GM12878 (cell line): ENCODE data around the gene CDC6. TPM values are rescaled to one million over a fixed set of nuclear protein-coding genes. Genes with fewer than 3 reads are reported as not detected.

ENCODE experiments used
- ASH2L ChIP-seq: fragments of 300-600, 200-600 bp; sonication (generic); IDR thresholded peaks from 2 replicates; pipeline ENCODE4 v1.6.1; 2017; ENCODE audit warnings: low read depth, mild to moderate bottlenecking, borderline replicate concordance
- ATF7 ChIP-seq: fragments of 450-650 bp; IDR thresholded peaks from 2 replicates; pipeline ENCODE4 v1.6.1; 2016; ENCODE audit warnings: low read depth, mild to moderate bottlenecking
- BACH1 ChIP-seq: fragments of 450-650 bp; IDR thresholded peaks from 2 replicates; pipeline ENCODE4 v1.6.1; 2017; ENCODE audit warnings: mild to moderate bottlenecking, borderline replicate concordance
- BCL11A ChIP-seq: IDR thresholded peaks from 2 replicates; pipeline ENCODE4 v1.6.1; 2011; ENCODE audit warnings: low read depth, low read length
- BHLHE40 ChIP-seq, 2 experiments: fragments of 450-650 bp in 1 of 2; IDR thresholded peaks; 2 replicates each; pipeline ENCODE4 v1.6.1; 2011 to 2017; ENCODE audit warnings: low read depth in 2 of 2, borderline replicate concordance in 1 of 2, improper control_type of control experiment in 1 of 2, low read length in 1 of 2, mild to moderate bottlenecking in 1 of 2
- CREB1 ChIP-seq: IDR thresholded peaks from 2 replicates; pipeline ENCODE4 v1.6.1; 2012; ENCODE audit warnings: low read depth, mild to moderate bottlenecking, inconsistent platforms
- E2F4 ChIP-seq: IDR thresholded peaks from 2 replicates; pipeline ENCODE4 v1.6.1; 2012; ENCODE audit warnings: low read depth, low read length, improper control_type of control experiment
- FOS ChIP-seq: IDR thresholded peaks from 3 replicates; pipeline ENCODE4 v1.6.1; 2011; ENCODE audit warnings: borderline replicate concordance; ENCODE audit not compliant: insufficient read length; ENCODE audit errors: extremely low read depth
- FOXK2 ChIP-seq: fragments of 450-650 bp; IDR thresholded peaks from 2 replicates; pipeline ENCODE4 v1.6.1; 2017; ENCODE audit warnings: mild to moderate bottlenecking, moderate library complexity
- GABPA ChIP-seq: IDR thresholded peaks from 2 replicates; pipeline ENCODE4 v1.6.1; 2014; ENCODE audit warnings: antibody characterized with exemption, low read depth, mild to moderate bottlenecking, inconsistent platforms
- GATAD2B ChIP-seq: fragments of 450-650 bp; conservative IDR thresholded peaks from 2 replicates; pipeline ENCODE4 v1.6.1; 2017; ENCODE audit warnings: low read depth, mild to moderate bottlenecking, moderate library complexity
- HDAC6 ChIP-seq: fragments of 200-600 bp; sonication (generic); IDR thresholded peaks from one replicate; pipeline ENCODE4 v1.8.0; 2017; ENCODE audit warnings: antibody characterized with exemption; ENCODE audit not compliant: unreplicated experiment
- IKZF2 ChIP-seq, 2 experiments: fragments of 450-650 bp; IDR thresholded peaks; 2 replicates each; pipeline ENCODE4 v1.6.1; 2017; ENCODE audit warnings: mild to moderate bottlenecking in 2 of 2, moderate library complexity in 2 of 2
- IRF4 ChIP-seq: IDR thresholded peaks from 2 replicates; pipeline ENCODE4 v1.6.1; 2011; ENCODE audit warnings: low read depth, low read length
- SIN3A ChIP-seq: IDR thresholded peaks from 2 replicates; pipeline ENCODE4 v1.6.1; 2012; ENCODE audit warnings: low read depth, low read length, improper control_type of control experiment
- SIX5 ChIP-seq: IDR thresholded peaks from 2 replicates; pipeline ENCODE4 v1.6.1; 2011; ENCODE audit warnings: mild to moderate bottlenecking, low read depth, low read length, moderate library complexity; ENCODE audit not compliant: severe bottlenecking
- TAF1 ChIP-seq: IDR thresholded peaks from 2 replicates; pipeline ENCODE4 v1.6.1; 2011; ENCODE audit warnings: mild to moderate bottlenecking, low read depth, low read length, borderline replicate concordance
- TCF12 ChIP-seq: IDR thresholded peaks from 2 replicates; pipeline ENCODE4 v1.6.1; 2011; ENCODE audit warnings: low read depth, mild to moderate bottlenecking, low read length
- ZSCAN29 ChIP-seq: fragments of 450-650 bp; IDR thresholded peaks from 2 replicates; pipeline ENCODE4 v1.6.1; 2017; ENCODE audit warnings: mild to moderate bottlenecking, moderate library complexity
- polyA plus RNA-seq, 11 experiments: library from polyadenylated mRNA; depleted of rRNA in 4 of 11; unstranded in 6 of 11; stranded (reverse) in 5 of 11; fragments of >200 nt; fragmentation: Nextera tagmentation in 4 of 11; fragmentation: Illumina TruSeq in 1 of 11; extraction: Ambion mirVana in 4 of 11; extraction: Trizol in 1 of 11; gene quantifications; 1 replicate in 1 of 11; 2 replicates in 10 of 11; pipeline versions ENCODE4 v1.2.1 to v1.2.3, GENCODE V29; 2011 to 2016; ENCODE audit warnings: inconsistent platforms in 2 of 11, missing spikeins in 2 of 11, low read depth in 1 of 11
- total RNA-seq, 4 experiments: library from RNA; depleted of rRNA in 3 of 4; stranded (reverse); fragments of >200 nt in 3 of 4; fragmentation: Illumina TruSeq in 1 of 4; extraction: Trizol in 1 of 4; gene quantifications; 2 replicates each; pipeline versions ENCODE4 v1.2.1 to v1.2.3, GENCODE V29; 2013 to 2021
- TF ChIP-seq, protein P1 (sequence below): fragments of 450-650 bp; IDR thresholded peaks from 2 replicates; pipeline ENCODE4 v1.6.1; 2016; ENCODE audit warnings: mild to moderate bottlenecking
- TF ChIP-seq, protein P2 (sequence below): fragments of 450-650 bp; IDR thresholded peaks from 2 replicates; pipeline ENCODE4 v1.6.1; 2017; ENCODE audit warnings: low read depth, mild to moderate bottlenecking, moderate library complexity
- TF ChIP-seq, protein P3 (sequence below): fragments of 450-650 bp; IDR thresholded peaks from 2 replicates; pipeline ENCODE4 v1.6.1; 2018; ENCODE audit warnings: mild to moderate bottlenecking, low read depth, moderate library complexity; ENCODE audit not compliant: partially characterized antibody

CDC6 gene
- total and polyA plus RNA-seq, 10 of the 15 experiments (the other 5 are each of a cell fraction or from before 2014, with no cell fraction given): 13.3 to 60.9 (median 47.6) TPM

DNA sequence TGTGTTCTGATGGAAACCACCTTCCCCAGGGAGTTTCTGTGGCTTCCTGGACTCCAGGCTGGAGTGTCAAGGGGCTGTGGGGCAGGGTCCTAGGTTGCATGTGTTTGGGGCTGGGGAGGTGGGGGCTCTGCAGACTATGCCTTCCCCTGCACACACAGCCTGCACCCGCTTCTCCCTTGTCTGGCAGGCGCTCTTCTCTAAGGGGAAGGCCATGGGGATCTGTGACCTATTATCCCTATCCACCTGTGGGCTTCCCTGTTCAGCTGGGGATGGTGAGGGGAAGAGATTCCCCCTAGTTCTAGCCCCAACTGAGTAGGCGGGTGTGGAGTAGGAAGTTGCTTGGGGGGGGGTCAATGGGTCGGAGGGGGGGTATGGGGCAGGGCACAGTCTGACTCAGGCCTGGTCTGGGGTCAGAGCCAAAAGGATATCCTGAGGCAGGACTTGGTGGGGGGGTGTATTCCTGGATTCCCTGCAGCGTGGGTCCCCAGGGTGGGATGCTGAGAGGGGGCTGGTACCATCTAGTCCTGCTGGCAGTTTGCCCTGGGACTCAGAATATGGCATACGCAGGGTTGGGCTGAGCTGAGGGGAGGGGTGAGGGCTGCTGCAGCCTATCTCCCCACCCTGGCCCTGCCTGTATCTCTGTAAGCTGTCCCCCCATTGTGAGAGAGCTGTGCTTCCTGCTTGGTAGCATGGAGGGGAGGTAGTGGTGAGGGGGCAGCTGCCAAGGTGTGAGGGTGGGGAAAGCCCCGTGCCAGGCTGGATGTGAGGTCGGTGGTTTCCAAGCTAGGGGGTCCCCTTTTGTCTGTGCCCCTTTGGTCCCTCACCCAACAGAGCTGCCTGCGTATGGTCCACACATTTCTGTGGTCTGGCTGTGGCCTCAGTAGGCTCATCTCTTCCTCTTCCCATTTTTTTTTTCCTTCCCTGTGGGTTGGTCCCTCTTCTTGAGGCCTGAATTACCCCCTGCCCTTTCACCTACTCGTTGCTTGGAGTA is 36.0 kb downstream of the CDC6 start (continued):
- TF ChIP-seq E2F4 (no peak), IRF4 (peak; percentile 47; the same call in 1 of the 2 replicates), ZSCAN29 (no peak), BCL11A (peak; percentile 31; the same call in 1 of the 2 replicates), HDAC6 (no peak), TCF12 (peak; percentile 69), ASH2L (no peak), SIN3A (no peak), ATF7 (no peak), CREB1 (no peak), BHLHE40 (IDR thresholded peaks at IDR 0.05; ENCODE audit: borderline replicate concordance in 1 of 2, low read depth in 2 of 2, low read length in 1 of 2) (peak; percentile 16 to 53; a peak in 1 of 4 replicates), GATAD2B (peak; percentile 55; the same call in 1 of the 2 replicates), GABPA (no peak), FOS (no peak), SIX5 (no peak), IKZF2 (IDR thresholded peaks at IDR 0.05) (peak; percentile 51 to 74; a peak in 3 of 4 replicates), TAF1 (0 out of 2 replicates have a peak, but pooled peaks have one; percentile 21), FOXK2 (no peak), BACH1 (0 out of 2 replicates have a peak, but pooled peaks have one; percentile 13)
- TF ChIP-seq, protein P1, sequence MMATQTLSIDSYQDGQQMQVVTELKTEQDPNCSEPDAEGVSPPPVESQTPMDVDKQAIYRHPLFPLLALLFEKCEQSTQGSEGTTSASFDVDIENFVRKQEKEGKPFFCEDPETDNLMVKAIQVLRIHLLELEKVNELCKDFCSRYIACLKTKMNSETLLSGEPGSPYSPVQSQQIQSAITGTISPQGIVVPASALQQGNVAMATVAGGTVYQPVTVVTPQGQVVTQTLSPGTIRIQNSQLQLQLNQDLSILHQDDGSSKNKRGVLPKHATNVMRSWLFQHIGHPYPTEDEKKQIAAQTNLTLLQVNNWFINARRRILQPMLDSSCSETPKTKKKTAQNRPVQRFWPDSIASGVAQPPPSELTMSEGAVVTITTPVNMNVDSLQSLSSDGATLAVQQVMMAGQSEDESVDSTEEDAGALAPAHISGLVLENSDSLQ: no peak
- TF ChIP-seq, protein P2, sequence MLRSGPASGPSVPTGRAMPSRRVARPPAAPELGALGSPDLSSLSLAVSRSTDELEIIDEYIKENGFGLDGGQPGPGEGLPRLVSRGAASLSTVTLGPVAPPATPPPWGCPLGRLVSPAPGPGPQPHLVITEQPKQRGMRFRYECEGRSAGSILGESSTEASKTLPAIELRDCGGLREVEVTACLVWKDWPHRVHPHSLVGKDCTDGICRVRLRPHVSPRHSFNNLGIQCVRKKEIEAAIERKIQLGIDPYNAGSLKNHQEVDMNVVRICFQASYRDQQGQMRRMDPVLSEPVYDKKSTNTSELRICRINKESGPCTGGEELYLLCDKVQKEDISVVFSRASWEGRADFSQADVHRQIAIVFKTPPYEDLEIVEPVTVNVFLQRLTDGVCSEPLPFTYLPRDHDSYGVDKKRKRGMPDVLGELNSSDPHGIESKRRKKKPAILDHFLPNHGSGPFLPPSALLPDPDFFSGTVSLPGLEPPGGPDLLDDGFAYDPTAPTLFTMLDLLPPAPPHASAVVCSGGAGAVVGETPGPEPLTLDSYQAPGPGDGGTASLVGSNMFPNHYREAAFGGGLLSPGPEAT: peak; percentile 86
- TF ChIP-seq, protein P3, sequence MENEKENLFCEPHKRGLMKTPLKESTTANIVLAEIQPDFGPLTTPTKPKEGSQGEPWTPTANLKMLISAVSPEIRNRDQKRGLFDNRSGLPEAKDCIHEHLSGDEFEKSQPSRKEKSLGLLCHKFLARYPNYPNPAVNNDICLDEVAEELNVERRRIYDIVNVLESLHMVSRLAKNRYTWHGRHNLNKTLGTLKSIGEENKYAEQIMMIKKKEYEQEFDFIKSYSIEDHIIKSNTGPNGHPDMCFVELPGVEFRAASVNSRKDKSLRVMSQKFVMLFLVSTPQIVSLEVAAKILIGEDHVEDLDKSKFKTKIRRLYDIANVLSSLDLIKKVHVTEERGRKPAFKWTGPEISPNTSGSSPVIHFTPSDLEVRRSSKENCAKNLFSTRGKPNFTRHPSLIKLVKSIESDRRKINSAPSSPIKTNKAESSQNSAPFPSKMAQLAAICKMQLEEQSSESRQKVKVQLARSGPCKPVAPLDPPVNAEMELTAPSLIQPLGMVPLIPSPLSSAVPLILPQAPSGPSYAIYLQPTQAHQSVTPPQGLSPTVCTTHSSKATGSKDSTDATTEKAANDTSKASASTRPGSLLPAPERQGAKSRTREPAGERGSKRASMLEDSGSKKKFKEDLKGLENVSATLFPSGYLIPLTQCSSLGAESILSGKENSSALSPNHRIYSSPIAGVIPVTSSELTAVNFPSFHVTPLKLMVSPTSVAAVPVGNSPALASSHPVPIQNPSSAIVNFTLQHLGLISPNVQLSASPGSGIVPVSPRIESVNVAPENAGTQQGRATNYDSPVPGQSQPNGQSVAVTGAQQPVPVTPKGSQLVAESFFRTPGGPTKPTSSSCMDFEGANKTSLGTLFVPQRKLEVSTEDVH: no peak
